SK-N-SH (cell line): ENCODE data around the gene ACP6. TPM values are rescaled to one million over a fixed set of nuclear protein-coding genes. Genes with fewer than 3 reads are reported as not detected.

Experiments
- ELF1 ChIP-seq: IDR thresholded peaks from 2 replicates; pipeline ENCODE4 v1.4.0; 2012
- MXI1 ChIP-seq: IDR thresholded peaks from 2 replicates; pipeline ENCODE4 v1.6.1; 2012; ENCODE audit warnings: mild to moderate bottlenecking, low read depth, low read length, improper control_type of control experiment
- NFIC ChIP-seq: IDR thresholded peaks from 2 replicates; pipeline ENCODE4 v1.4.0; 2012; ENCODE audit warnings: borderline replicate concordance
- TAF1 ChIP-seq: IDR thresholded peaks from 2 replicates; pipeline ENCODE4 v1.6.1; 2012; ENCODE audit warnings: low read depth, mild to moderate bottlenecking, low read length, moderate library complexity, borderline replicate concordance
- polyA plus RNA-seq, 3 experiments: library from polyadenylated mRNA; depleted of rRNA; stranded (reverse); fragments of >200 nt; gene quantifications; 2 replicates each; pipeline ENCODE4 v1.2.3, GENCODE V29; 2012
- small RNA-seq, 7 experiments: library from RNA; depleted of rRNA; stranded (forward); fragments of <200 nt; gene quantifications; one replicate each; pipeline ENCODE3, GENCODE V24; 2012
- TF ChIP-seq, protein P1 (sequence below): IDR thresholded peaks from 2 replicates; pipeline ENCODE4 v1.4.0; 2012; ENCODE audit warnings: low read depth, borderline replicate concordance

Gene ACP6
- polyA plus RNA-seq, 1 of the 3 experiments (the other 2 are of a cell fraction) = 10.9 TPM

- TF ChIP-seq, protein P1, sequence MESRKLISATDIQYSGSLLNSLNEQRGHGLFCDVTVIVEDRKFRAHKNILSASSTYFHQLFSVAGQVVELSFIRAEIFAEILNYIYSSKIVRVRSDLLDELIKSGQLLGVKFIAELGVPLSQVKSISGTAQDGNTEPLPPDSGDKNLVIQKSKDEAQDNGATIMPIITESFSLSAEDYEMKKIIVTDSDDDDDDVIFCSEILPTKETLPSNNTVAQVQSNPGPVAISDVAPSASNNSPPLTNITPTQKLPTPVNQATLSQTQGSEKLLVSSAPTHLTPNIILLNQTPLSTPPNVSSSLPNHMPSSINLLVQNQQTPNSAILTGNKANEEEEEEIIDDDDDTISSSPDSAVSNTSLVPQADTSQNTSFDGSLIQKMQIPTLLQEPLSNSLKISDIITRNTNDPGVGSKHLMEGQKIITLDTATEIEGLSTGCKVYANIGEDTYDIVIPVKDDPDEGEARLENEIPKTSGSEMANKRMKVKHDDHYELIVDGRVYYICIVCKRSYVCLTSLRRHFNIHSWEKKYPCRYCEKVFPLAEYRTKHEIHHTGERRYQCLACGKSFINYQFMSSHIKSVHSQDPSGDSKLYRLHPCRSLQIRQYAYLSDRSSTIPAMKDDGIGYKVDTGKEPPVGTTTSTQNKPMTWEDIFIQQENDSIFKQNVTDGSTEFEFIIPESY = no peak
- TF ChIP-seq TAF1 (no peak), ELF1 (no peak), NFIC (no peak), MXI1 (no peak)
- TF ChIP-seq, all 33 proteins: peak for 0
Measured at GRCh38 chr1:147597010-147597409, 73.3 kb downstream of the ACP6 start (continued).

Small RNA genes within 50 kb of the gene (small RNA-seq; reads per million reads assigned to genes)
- gene RN7SL261P = 0 reads per million in 7 experiments

Other genes starting within 250 kb of the ACP6 start
- gene BCL9, start 129.0 kb downstream of the ACP6 start, polyA plus RNA-seq (2012; rRNA removed) = 8.2 and 9.9 TPM in 2 replicates
- gene GJA5, start 90.1 kb upstream of the ACP6 start, polyA plus RNA-seq (2012; rRNA removed) = not detected in 2 replicates
- gene GJA8, start 232.3 kb upstream of the ACP6 start, polyA plus RNA-seq (2012; rRNA removed) = not detected in 2 replicates